Measurements from ENCODE around the gene TPRX2. TPM values are rescaled to one million over a fixed set of nuclear protein-coding genes. Genes with fewer than 3 reads are reported as not detected.

TPRX2 gene
- total RNA-seq, 1 experiment from 2014 or later = not detected

Other genes starting within 250 kb of the TPRX2 start
- 18.4 and 20.3 TPM in 2 replicates for gene EHD2, start 145.8 kb upstream of the TPRX2 start, total RNA-seq (2014; rRNA removed; shearing (Covaris generic))
- 300 and 310 TPM in 2 replicates for gene NOP53, start 113.7 kb upstream of the TPRX2 start, total RNA-seq (2014; rRNA removed; shearing (Covaris generic))
- gene SELENOW, start 80.5 kb upstream of the TPRX2 start, total RNA-seq (2014; rRNA removed; shearing (Covaris generic)) = 492 and 534 TPM in 2 replicates
- not detected in 2 replicates for gene TPRX1, start 54.7 kb upstream of the TPRX2 start, total RNA-seq (2014; rRNA removed; shearing (Covaris generic))
- not detected in 2 replicates for gene CRX, start 37.3 kb upstream of the TPRX2 start, total RNA-seq (2014; rRNA removed; shearing (Covaris generic))
- gene SULT2A1, start 27.1 kb downstream of the TPRX2 start, total RNA-seq (2014; rRNA removed; shearing (Covaris generic)) = not detected in 2 replicates
- gene BSPH1, start 132.9 kb downstream of the TPRX2 start, total RNA-seq (2014; rRNA removed; shearing (Covaris generic)) = not detected in 2 replicates
- gene ELSPBP1, start 135.4 kb downstream of the TPRX2 start, total RNA-seq (2014; rRNA removed; shearing (Covaris generic)) = not detected in 2 replicates
- gene CABP5, start 184.8 kb downstream of the TPRX2 start, total RNA-seq (2014; rRNA removed; shearing (Covaris generic)) = not detected in 2 replicates